SU-DHL-6 (cell line): ENCODE measurements around the gene SHFL.

Experiments used
- CTCF ChIP-seq: fragments of 200-600 bp; sonication (generic); IDR thresholded peaks from one replicate; pipeline ENCODE4 v1.5.1; 2017; ENCODE audit warnings: antibody characterized with exemption, mild to moderate bottlenecking, low read length, moderate library complexity; ENCODE audit not compliant: insufficient read depth, poor library complexity, severe bottlenecking
- EZH2phosphoT487 ChIP-seq: fragments of 200-600 bp; sonication (generic), shearing (Covaris generic); conservative IDR thresholded peaks from 2 replicates; pipeline ENCODE4 v1.6.1; 2018; ENCODE audit warnings: mild to moderate bottlenecking, antibody characterized with exemption, low read length, moderate library complexity, mixed read lengths

GRCh38 chr19:10132905-10133304, 46.8 kb downstream of the SHFL start:
- TF ChIP-seq CTCF (no peak), EZH2phosphoT487 (no peak)
